Measurements from ENCODE around the gene TPRX2. TPM values are rescaled to one million over a fixed set of nuclear protein-coding genes. Genes with fewer than 3 reads are reported as not detected.

The TPRX2 gene
- total RNA-seq, 1 experiment from 2014 or later: not detected

DNA sequence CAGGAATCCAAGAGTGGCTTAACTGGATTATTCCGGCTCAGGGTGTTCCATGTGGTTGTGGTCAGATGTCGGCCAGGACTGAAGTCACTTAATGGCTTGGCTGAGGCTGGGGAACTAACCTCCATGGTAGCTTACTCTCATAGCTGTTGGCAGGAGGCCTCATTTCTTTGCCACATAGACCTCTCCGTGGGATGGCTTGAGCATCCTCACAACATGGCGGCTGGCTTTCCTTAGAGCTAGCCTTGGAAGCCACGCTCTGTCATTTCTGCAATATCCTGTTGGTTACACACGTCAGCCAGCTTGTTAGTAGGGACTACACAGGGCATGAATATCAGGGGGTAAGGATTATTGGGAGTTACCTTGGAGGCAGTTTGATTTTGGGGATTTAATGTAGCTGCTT is 32.2 kb upstream of the TPRX2 start:
- ChIA-PET CTCF (interaction anchor here (0.5 kb wide), 1 partner anchor 399 kb away, joined by 7 read pairs; no protein-coding TSS in a partner anchor), POLR2A (ENCODE audit: unreplicated experiment) (interaction anchor here (0.6 to 0.7 kb wide), 2 partner anchors 73 to 600 kb away, joined by 3 to 7 read pairs; no protein-coding TSS in a partner anchor)
- H3K9me3 ChIP-seq (ENCODE audit: insufficient read depth, low read depth): no peaks in the 10 kb centered on the region
- no peaks in the 10 kb centered on the region for H3F3A ChIP-seq (ENCODE audit: insufficient read depth, low read depth)
- no peak for DNase-seq
- TF ChIP-seq CTCF (conservative IDR thresholded peaks at IDR 0.05) (no peak), EZH2 (IDR thresholded peaks at IDR 0.05; ENCODE audit: low read depth) (no peak)
- H3K4me1 ChIP-seq (replicated peaks; ENCODE audit: insufficient read depth): no peaks in the 10 kb centered on the region
- no peak overlapping the region for H3K4me3 ChIP-seq
- intact Hi-C loops (cut with micrococcal nuclease; ENCODE audit: unreplicated experiment): no loop called here
- no TSS peak for BruUV-seq (replicated peaks)
- no peaks in the 10 kb centered on the region for H4K20me1 ChIP-seq (ENCODE audit: insufficient read depth)
- peaks cover 64% of the 10 kb centered on the region for H3K27me3 ChIP-seq (ENCODE audit: insufficient read depth, low read depth)
- H3K79me2 ChIP-seq (ENCODE audit: low read depth): no peaks in the 10 kb centered on the region
- H3K36me3 ChIP-seq (ENCODE audit: low read depth): no peaks in the 10 kb centered on the region
- no peak overlapping the region for H3K4me2 ChIP-seq
- H3K9me2 ChIP-seq (ENCODE audit: insufficient read depth): no peaks in the 10 kb centered on the region
- no peak overlapping the region for H2AFZ ChIP-seq
- H3K27ac ChIP-seq: no peak overlapping the region

GRCh38 chr19:47832723-47833122 is 26.3 kb upstream of the TPRX2 start:
- DNase-seq: no peak
- Histone ChIP-seq H3K9me3 (ENCODE audit: insufficient read depth, low read depth) (no peaks in the 10 kb centered on the region; the same call in 1 of the 2 replicates), H3K79me2 (ENCODE audit: low read depth) (no peaks in the 10 kb centered on the region), H3K4me3 (no peak overlapping the region), H3K36me3 (ENCODE audit: low read depth) (no peaks in the 10 kb centered on the region), H2AFZ (no peak overlapping the region), H3K27ac (no peak overlapping the region), H3K4me1 (replicated peaks; ENCODE audit: insufficient read depth) (no peaks in the 10 kb centered on the region), H4K20me1 (ENCODE audit: insufficient read depth) (no peaks in the 10 kb centered on the region), H3K4me2 (no peak overlapping the region), H3K27me3 (ENCODE audit: insufficient read depth, low read depth) (peaks cover 34% of the 10 kb centered on the region), H3F3A (ENCODE audit: insufficient read depth, low read depth) (peaks cover 2% of the 10 kb centered on the region; the same call in 1 of the 2 replicates), H3K9me2 (ENCODE audit: insufficient read depth) (no peaks in the 10 kb centered on the region)
- no peak for TF ChIP-seq EZH2 (IDR thresholded peaks at IDR 0.05; ENCODE audit: low read depth)
- no peak for TF ChIP-seq CTCF (conservative IDR thresholded peaks at IDR 0.05)
- POLR2A ChIA-PET (ENCODE audit: unreplicated experiment): no interaction called here
- intact Hi-C loops (cut with micrococcal nuclease; ENCODE audit: unreplicated experiment): no loop called here
- CTCF ChIA-PET: no interaction called here
- BruUV-seq (replicated peaks): no TSS peak

DNA sequence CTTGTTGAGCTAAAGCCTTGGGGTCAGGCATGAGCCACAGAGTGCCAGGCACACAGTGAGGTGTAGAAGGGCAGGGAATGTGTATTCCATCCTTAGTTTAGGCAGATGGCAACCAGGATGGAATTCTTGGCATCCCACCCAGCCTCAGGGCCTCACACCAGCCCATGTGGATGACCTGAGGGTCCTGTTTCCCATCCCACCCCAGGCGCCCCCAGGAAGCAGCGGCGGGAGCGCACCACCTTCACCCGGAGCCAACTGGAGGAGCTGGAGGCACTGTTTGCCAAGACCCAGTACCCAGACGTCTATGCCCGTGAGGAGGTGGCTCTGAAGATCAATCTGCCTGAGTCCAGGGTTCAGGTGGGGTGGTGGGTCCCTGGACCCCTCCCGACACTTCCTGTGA is 23.0 kb upstream of the TPRX2 start:
- peaks cover 34% of the 10 kb centered on the region for H3K27me3 ChIP-seq (ENCODE audit: insufficient read depth, low read depth)
- BruUV-seq (replicated peaks): no TSS peak
- no peak overlapping the region for H3K4me3 ChIP-seq
- intact Hi-C loops (cut with micrococcal nuclease; ENCODE audit: unreplicated experiment): no loop called here
- peaks cover 11% of the 10 kb centered on the region for H3K9me3 ChIP-seq (ENCODE audit: insufficient read depth, low read depth)
- no peaks in the 10 kb centered on the region for H3K36me3 ChIP-seq (ENCODE audit: low read depth)
- H3F3A ChIP-seq (ENCODE audit: insufficient read depth, low read depth): peaks cover 14% of the 10 kb centered on the region; the same call in 1 of the 2 replicates
- no peak for DNase-seq
- ChIA-PET POLR2A (ENCODE audit: unreplicated experiment) (no interaction called here), CTCF (no interaction called here)
- no peaks in the 10 kb centered on the region for H3K9me2 ChIP-seq (ENCODE audit: insufficient read depth)
- H3K79me2 ChIP-seq (ENCODE audit: low read depth): no peaks in the 10 kb centered on the region
- no peak overlapping the region for H3K27ac ChIP-seq
- TF ChIP-seq CTCF (conservative IDR thresholded peaks at IDR 0.05): no peak
- TF ChIP-seq EZH2 (IDR thresholded peaks at IDR 0.05; ENCODE audit: low read depth): no peak
- H2AFZ ChIP-seq: no peak overlapping the region
- H4K20me1 ChIP-seq (ENCODE audit: insufficient read depth): no peaks in the 10 kb centered on the region
- no peaks in the 10 kb centered on the region for H3K4me1 ChIP-seq (replicated peaks; ENCODE audit: insufficient read depth)
- H3K4me2 ChIP-seq: no peak overlapping the region

All from PC-9 (cell line).